Tracheal epithelial cell (primary cell): Measurements from ENCODE around the gene OMP. TPM values are rescaled to one million over a fixed set of nuclear protein-coding genes. Genes with fewer than 3 reads are reported as not detected.

Experiments used
- total RNA-seq: library from RNA; depleted of rRNA; stranded (reverse); fragments of >200 nt; gene quantifications from 2 replicates; pipeline ENCODE4 v1.2.1, GENCODE V29; 2014

OMP gene, protein sequence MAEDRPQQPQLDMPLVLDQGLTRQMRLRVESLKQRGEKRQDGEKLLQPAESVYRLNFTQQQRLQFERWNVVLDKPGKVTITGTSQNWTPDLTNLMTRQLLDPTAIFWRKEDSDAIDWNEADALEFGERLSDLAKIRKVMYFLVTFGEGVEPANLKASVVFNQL
- total RNA-seq = not detected in 2 replicates

DNA sequence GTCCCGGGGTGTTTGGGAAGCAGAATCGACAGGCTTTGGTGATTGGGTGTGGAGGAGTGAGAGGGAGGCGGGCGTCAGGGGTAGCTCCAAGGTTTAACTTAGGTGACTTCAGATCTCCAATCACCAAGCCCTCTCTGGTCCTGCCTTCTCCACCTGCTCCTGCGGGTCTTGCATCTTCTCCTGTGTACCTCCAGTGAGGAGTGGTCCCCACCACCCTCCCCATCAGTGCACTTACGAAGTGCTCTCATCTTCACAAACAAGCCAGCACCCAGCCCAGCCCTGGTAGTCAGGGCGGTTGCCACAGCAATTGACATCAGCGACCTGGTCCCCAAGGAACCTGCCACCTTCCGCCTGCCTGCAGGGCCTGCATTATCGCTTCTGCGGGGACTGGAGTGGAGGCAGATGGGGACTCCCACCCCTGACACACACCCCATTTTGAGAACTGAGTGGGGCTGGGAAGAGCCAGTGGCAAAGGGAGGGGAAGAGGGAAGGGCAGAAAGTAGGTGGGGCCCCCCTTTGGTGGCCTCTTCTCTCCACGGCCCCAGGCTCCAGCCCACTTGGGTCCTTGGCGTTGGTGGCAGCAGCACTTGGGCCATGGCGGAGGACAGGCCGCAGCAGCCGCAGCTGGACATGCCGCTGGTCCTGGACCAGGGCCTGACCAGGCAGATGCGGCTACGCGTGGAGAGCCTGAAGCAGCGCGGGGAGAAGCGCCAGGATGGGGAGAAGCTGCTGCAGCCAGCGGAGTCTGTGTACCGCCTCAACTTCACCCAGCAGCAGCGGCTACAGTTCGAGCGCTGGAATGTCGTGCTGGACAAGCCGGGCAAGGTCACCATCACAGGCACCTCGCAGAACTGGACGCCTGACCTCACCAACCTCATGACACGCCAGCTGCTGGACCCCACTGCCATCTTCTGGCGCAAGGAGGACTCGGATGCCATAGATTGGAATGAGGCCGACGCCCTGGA is at the start of gene OMP:
TSS of gene OMP (plus strand) at position 595 of the 965 bp plus-strand sequence. CDS start at position 595, 0 bp downstream.

DNA sequence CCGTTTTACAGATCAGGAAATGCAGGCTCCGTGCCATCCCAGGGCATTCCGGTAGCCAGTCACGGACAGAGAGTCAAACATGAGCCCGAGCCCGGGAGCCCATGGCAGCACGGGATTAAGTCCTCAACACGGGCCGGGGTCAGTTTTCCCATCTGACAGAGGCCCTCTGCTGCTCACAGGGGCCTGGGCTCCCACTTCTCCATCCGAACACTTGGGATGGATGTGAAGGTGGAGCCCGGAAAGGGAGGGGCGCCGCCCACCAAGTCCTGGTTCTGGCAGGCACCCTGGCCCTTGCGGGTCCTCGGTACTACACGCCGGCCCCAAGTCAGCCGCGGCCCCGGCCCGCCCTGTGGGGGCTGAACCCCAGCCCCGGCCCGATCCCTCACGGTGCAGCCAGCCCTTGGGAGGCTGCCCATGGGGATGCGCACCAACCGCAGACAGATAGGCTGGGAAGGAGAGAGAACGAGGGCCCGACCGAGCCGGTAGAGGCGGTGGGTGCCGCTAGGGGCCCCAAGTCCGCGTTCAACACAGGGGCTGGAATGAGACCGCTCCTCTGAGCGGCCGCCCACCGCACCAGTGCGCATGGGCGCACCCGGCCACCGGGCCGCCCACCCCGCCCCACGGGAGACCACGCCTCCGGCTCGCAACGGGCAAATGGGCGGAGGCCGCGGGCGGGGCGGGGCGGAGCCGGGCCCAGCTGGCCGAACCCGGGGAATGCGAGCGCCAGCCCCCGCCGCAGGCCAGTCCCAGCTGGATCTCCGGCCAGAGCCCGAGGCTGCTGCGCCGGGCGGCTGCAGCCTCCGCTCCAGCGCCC is 36.2 kb upstream of the OMP start, which contains the start of gene CAPN5:
TSS of gene CAPN5 (plus strand) at position 743 of the 814 bp plus-strand sequence. CDS start 17,916 bp downstream, outside the sequence.

DNA sequence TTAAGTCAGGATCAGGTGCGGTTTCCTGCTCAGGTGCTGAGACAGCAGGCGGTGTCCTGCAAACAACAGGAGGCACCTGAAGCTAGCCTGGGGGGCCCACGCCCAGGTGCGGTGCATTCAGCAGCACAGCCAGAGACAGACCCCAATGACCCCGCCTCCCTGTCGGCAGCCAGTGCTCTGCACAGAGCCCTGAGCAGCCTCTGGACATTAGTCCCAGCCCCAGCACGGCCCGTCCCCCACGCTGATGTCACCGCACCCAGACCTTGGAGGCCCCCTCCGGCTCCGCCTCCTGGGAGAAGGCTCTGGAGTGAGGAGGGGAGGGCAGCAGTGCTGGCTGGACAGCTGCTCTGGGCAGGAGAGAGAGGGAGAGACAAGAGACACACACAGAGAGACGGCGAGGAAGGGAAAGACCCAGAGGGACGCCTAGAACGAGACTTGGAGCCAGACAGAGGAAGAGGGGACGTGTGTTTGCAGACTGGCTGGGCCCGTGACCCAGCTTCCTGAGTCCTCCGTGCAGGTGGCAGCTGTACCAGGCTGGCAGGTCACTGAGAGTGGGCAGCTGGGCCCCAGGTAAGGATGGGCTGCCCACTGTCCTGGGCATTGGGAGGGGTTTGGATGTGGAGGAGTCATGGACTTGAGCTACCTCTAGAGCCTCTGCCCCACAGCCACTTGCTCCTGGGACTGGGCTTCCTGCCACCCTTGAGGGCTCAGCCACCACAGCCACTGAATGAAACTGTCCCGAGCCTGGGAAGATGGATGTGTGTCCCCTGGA is 25.5 kb downstream of the OMP start, which contains the start of gene MYO7A:
TSS of gene MYO7A (plus strand) at position 327 of the 772 bp plus-strand sequence. CDS start 2,389 bp downstream, outside the sequence.

Other genes starting within 250 kb of the OMP start
- 9.0 and 10.4 TPM in 2 replicates for gene ACER3, start 241.9 kb upstream of the OMP start, total RNA-seq
- gene B3GNT6, start 68.4 kb upstream of the OMP start, total RNA-seq = not detected in 2 replicates
- gene CAPN5, start 35.9 kb upstream of the OMP start, total RNA-seq = 2.1 and 4.8 TPM in 2 replicates
- gene MYO7A, start 25.4 kb downstream of the OMP start, total RNA-seq = under 0.01 and 0.24 TPM in 2 replicates
- gene GDPD4, start 198.8 kb downstream of the OMP start, total RNA-seq = not detected in 2 replicates